Hepatocyte (in vitro differentiated cells): ENCODE results near the gene RNF224. TPM values are rescaled to one million over a fixed set of nuclear protein-coding genes. Genes with fewer than 3 reads are reported as not detected.
A peak's percentile ranks its signal among the peaks of the same experiment; 100 is the strongest.

Experiments used
- DNase-seq: peaks from one replicate; pipeline ENCODE4 v3.0.0-alpha.2; 2016; ENCODE audit warnings: low spot score
- H2AFZ ChIP-seq: fragments of 200-600 bp; sonication (generic); 2 replicates; pipeline ENCODE4 v1.6.0; 2016; ENCODE audit warnings: antibody characterized with exemption, mild to moderate bottlenecking
- H3K27ac ChIP-seq: fragments of 200-600 bp; sonication (generic); 2 replicates; pipeline ENCODE4 v1.5.1; 2016; ENCODE audit warnings: mild to moderate bottlenecking
- H3K27me3 ChIP-seq: fragments of 200-600 bp; sonication (generic); 2 replicates; pipeline ENCODE4 v1.6.1; 2016
- H3K36me3 ChIP-seq: fragments of 200-600 bp; sonication (generic); replicated peaks from 2 replicates; pipeline ENCODE4 v1.5.1; 2016; ENCODE audit warnings: low read depth; ENCODE audit not compliant: insufficient read depth
- H3K4me1 ChIP-seq: fragments of 200-600 bp; sonication (generic); 2 replicates; pipeline ENCODE4 v1.5.1; 2016; ENCODE audit warnings: mild to moderate bottlenecking, moderate library complexity; ENCODE audit not compliant: insufficient read depth
- H3K4me2 ChIP-seq: fragments of 200-600 bp; sonication (generic); 2 replicates; pipeline ENCODE4 v1.6.0; 2016
- H3K4me3 ChIP-seq: fragments of 200-600 bp; sonication (generic); 2 replicates; pipeline ENCODE4 v1.5.1; 2016; ENCODE audit warnings: mild to moderate bottlenecking
- H3K79me2 ChIP-seq: fragments of 200-600 bp; sonication (generic); 2 replicates; pipeline ENCODE4 v1.6.0; 2017; ENCODE audit warnings: mild to moderate bottlenecking
- H3K9me2 ChIP-seq: fragments of 200-600 bp; sonication (generic); replicated peaks from 2 replicates; pipeline ENCODE4 v1.6.0; 2017; ENCODE audit warnings: mild to moderate bottlenecking; ENCODE audit not compliant: insufficient read depth
- H3K9me3 ChIP-seq: fragments of 200-600 bp; sonication (generic); 2 replicates; pipeline ENCODE4 v1.5.1; 2016; ENCODE audit warnings: low read depth, mild to moderate bottlenecking
- H4K20me1 ChIP-seq: fragments of 200-600 bp; sonication (generic); 2 replicates; pipeline ENCODE4 v1.6.0; 2016; ENCODE audit warnings: mild to moderate bottlenecking; ENCODE audit not compliant: insufficient read depth, poor library complexity, severe bottlenecking
- EZH2 ChIP-seq: fragments of 200-600 bp; sonication (generic); IDR thresholded peaks from 2 replicates; pipeline ENCODE4 v1.6.1; 2016; ENCODE audit warnings: antibody characterized with exemption, mild to moderate bottlenecking, borderline replicate concordance
- EZH2phosphoT487 ChIP-seq: fragments of 200-600 bp; sonication (generic); IDR thresholded peaks from one replicate; pipeline ENCODE4 v1.6.1; 2018; ENCODE audit warnings: antibody characterized with exemption, mild to moderate bottlenecking, low read depth, moderate library complexity; ENCODE audit not compliant: unreplicated experiment, severe bottlenecking
- WGBS: methylation state at CpG from one replicate; pipeline ENCODE4 v1.1.6; 2016; ENCODE audit warnings: low lambda C conversion rate; ENCODE audit errors: missing lambda C conversion rate; 5-methylcytosine and 5-hydroxymethylcytosine counted together
- polyA plus RNA-seq: library from polyadenylated mRNA; unstranded; fragments of >200 nt; fragmentation: Nextera tagmentation; extraction: Ambion mirVana; gene quantifications from 2 replicates; pipeline ENCODE4 v1.2.1, GENCODE V29; 2016
- total RNA-seq: library from RNA; depleted of rRNA; stranded (reverse); fragments of >200 nt; gene quantifications from 2 replicates; pipeline ENCODE4 v1.2.3, GENCODE V29; 2014
- TF ChIP-seq, protein P1 (sequence below): fragments of 200-600 bp; sonication (generic); IDR thresholded peaks from 2 replicates; pipeline ENCODE4 v1.5.1; 2016; ENCODE audit warnings: antibody characterized with exemption, mild to moderate bottlenecking; ENCODE audit not compliant: poor library complexity

The RNF224 gene
- total and polyA plus RNA-seq, 2 experiments from 2014 or later = 1.1 to 1.4 TPM

DNA sequence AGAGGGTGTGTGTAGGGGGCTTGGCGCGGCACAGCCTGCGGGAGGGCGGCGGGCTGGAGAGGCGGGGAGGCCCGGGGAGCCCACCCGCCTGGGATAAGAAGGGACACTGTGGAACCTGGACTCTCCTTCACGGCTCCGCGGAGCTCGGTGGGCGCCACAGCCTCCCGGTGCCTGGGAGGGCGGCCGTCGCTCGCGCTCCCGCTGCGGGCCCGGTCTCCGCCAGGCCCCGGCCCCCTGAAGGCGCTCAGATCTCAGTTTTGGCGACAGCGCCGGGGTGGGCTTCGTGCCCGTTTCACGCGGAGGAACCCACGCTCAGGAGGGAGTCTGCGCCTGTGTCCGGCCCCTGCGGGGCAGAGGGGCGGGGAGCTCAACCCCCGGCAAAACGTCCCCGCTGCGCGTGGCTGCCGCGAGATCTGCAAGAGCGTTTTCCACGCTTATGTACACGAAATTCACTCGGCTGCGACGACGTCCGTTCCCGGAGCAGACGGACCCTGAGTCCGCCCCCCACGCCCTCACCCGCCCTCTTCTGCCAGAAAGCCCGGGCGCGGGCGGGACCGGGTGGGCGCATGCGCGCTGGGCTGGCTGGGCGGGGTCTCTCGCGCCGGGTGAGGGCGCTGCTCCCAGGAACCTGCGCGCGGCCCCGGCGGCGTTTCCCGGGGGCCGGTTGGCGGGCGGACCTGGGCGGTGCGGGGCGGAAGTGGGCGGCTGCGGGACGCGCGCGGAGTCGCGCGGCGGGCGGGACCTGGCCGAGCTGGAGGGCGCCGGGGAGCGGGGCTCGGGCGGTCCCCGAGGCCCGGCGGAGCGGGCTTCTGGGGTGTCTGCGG is 27.5 kb downstream of the RNF224 start, which contains the start of gene NELFB:
Gene NELFB (plus strand): TSS at position 704 of the 824 bp plus-strand sequence.
- peak; percentile 95 for DNase-seq
- H3K4me1 ChIP-seq = peaks cover 15% of the 10 kb centered on the region

DNA sequence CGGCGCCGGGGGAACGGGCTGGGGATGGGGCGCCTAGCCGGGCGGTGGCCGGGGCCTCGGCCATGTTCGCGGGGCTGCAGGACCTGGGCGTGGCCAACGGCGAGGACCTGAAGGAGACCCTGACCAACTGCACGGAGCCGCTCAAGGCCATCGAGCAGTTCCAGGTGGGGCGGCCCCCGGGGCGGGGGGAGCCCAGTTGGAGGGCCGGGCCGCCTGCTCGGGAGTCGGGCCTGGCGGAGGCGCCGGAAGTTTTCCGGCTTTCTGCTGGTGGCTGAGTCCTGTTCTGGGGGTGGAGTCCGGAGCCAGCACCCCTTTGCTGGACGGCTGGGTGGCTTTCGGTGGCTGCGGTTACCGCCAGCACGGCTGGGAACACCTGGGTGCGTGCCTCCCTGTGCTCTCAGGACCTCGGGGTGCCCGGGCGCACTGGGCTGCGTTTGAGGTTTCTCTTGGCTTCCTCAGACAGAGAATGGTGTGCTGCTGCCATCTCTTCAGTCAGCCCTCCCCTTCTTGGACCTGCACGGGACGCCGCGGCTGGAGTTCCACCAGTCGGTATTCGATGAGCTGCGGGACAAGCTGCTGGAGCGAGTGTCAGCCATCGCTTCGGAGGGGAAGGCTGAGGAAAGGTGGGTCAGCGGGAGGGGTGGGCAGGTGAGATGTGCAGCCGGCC is 28.3 kb downstream of the RNF224 start:
- H4K20me1 ChIP-seq = peaks cover 7% of the 10 kb centered on the region
- no peaks in the 10 kb centered on the region for H3K9me3 ChIP-seq
- H3K9me2 ChIP-seq = no peaks in the 10 kb centered on the region
- peak overlapping the region; percentile 78 for H2AFZ ChIP-seq
- TF ChIP-seq, protein P1, sequence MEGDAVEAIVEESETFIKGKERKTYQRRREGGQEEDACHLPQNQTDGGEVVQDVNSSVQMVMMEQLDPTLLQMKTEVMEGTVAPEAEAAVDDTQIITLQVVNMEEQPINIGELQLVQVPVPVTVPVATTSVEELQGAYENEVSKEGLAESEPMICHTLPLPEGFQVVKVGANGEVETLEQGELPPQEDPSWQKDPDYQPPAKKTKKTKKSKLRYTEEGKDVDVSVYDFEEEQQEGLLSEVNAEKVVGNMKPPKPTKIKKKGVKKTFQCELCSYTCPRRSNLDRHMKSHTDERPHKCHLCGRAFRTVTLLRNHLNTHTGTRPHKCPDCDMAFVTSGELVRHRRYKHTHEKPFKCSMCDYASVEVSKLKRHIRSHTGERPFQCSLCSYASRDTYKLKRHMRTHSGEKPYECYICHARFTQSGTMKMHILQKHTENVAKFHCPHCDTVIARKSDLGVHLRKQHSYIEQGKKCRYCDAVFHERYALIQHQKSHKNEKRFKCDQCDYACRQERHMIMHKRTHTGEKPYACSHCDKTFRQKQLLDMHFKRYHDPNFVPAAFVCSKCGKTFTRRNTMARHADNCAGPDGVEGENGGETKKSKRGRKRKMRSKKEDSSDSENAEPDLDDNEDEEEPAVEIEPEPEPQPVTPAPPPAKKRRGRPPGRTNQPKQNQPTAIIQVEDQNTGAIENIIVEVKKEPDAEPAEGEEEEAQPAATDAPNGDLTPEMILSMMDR = no peak
- TF ChIP-seq EZH2 = no peak
- no peak for TF ChIP-seq EZH2phosphoT487
- H3K27me3 ChIP-seq = no peaks in the 10 kb centered on the region
- DNase-seq = peak; percentile 77
- peaks cover 20% of the 10 kb centered on the region for H3K79me2 ChIP-seq
- H3K36me3 ChIP-seq = no peaks in the 10 kb centered on the region
- H3K4me2 ChIP-seq = peak overlapping the region; percentile 98
- 7% methylated on average over 23 of the region's 51 CpGs for WGBS
- peaks cover 15% of the 10 kb centered on the region for H3K4me1 ChIP-seq
- peak overlapping the region; percentile 52 for H3K27ac ChIP-seq
- peak overlapping the region; percentile 80 for H3K4me3 ChIP-seq

More for the DNA sequence above, 27.5 kb downstream of the RNF224 start, which contains the start of gene NELFB:
- Histone ChIP-seq H3K79me2 (peaks cover 20% of the 10 kb centered on the region), H3K4me2 (peak within 1 kb of the TSS; percentile 98), H3K9me2 (no peaks in the 10 kb centered on the region), H3K4me3 (peak within 1 kb of the TSS; percentile 80), H3K36me3 (no peaks in the 10 kb centered on the region), H4K20me1 (peaks cover 7% of the 10 kb centered on the region), H3K27ac (peak within 1 kb of the TSS; percentile 52), H3K9me3 (no peaks in the 10 kb centered on the region), H2AFZ (peak within 1 kb of the TSS; percentile 78), H3K27me3 (no peaks in the 10 kb centered on the region)
- no peak for TF ChIP-seq EZH2
- TF ChIP-seq, protein P1 = no peak
- TF ChIP-seq EZH2phosphoT487 = no peak
- WGBS = 0% methylated on average over 18 of the region's 105 CpGs

DNA sequence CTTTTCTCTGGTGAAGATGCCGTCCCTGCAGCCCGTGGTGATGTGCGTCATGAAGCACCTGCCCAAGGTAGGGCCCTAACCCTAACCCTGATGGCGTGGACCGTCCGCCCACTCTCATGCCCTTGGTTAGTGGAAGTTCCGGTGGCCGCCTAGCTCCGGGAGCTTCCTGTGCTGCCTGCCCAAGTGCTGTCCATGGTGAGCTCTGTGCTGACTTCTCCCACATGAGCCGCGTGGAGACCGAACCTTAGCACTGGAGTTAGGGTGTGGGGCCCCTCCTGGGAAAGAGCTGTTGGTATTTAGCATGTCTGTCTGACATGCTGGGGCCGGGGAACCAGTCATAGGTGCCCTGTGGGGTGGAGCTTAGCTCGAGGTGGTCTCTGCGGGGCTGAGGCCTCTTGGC is 29.1 kb downstream of the RNF224 start:
- WGBS = 92% methylated on average over 15 of the region's 15 CpGs
- Histone ChIP-seq H3K4me1 (peaks cover 15% of the 10 kb centered on the region), H3K79me2 (peaks cover 20% of the 10 kb centered on the region), H3K4me2 (peak overlapping the region; percentile 98), H3K4me3 (no peak overlapping the region), H3K27me3 (no peaks in the 10 kb centered on the region), H4K20me1 (peaks cover 7% of the 10 kb centered on the region), H3K9me3 (no peaks in the 10 kb centered on the region), H3K27ac (no peak overlapping the region), H2AFZ (no peak overlapping the region), H3K9me2 (no peaks in the 10 kb centered on the region), H3K36me3 (no peaks in the 10 kb centered on the region)
- TF ChIP-seq EZH2phosphoT487 (no peak), EZH2 (no peak)
- TF ChIP-seq, protein P1 = no peak
- no peak for DNase-seq
